ENCODE measurements around the gene CLDN14.

Gene CLDN14

DNA sequence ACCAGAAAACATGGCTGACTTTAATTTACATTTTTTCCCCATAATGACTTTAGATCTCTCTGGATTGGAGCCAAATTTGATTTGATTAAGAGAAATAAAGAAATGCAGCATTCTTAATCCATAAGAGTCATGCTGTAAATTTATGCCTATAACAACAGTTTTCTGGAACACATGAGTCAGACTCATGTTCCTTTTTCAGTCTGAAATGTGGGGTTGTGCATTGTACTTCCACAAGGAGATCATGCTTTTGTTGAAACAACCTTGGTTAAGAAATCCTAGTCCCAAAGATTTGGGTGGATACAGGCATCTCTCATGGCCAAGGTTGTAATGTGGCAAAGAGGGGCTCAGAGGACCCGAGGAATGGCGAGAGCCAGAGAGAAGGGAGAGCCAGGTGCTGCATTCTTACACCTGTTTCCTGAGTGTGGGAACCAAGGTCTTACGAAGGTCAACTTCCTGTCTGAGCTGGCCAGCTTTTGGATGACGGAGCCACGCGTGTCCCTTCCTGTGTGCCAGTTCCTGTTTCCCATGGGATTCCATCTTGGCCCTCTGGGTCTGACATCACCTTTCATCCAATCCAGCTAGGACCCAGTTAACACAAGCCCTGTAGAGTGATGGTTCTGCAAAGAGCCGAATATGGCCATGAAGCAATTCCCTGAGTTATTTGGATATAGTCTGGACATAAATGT lies 23.1 kb downstream of the CLDN14 start:
- no peaks in the 10 kb centered on the region for H3K36me3 ChIP-seq (ENCODE audit: control insufficient read depth in 1 of 2, insufficient read depth in 2 of 2, low read length in 2 of 2)
- H2AK5ac ChIP-seq (ENCODE audit: low read length), result no peak overlapping the region
- no CpG with 5 or more reads among the region's 7 CpGs for WGBS (ENCODE audit: extremely low coverage, insufficient coverage, insufficient read length)

GRCh38 chr21:36454706-36455105 lies 25.2 kb downstream of the CLDN14 start:
- Histone ChIP-seq H3K79me2 (ENCODE audit: control insufficient read depth, insufficient read depth, low read length, poor library complexity) (no peaks in the 10 kb centered on the region), H3K4me1 (ENCODE audit: control insufficient read depth in 1 of 2, insufficient read depth in 2 of 2, low read length in 2 of 2) (no peaks in the 10 kb centered on the region), H2AFZ (ENCODE audit: insufficient read depth, low read length, poor library complexity) (no peak overlapping the region), H2BK120ac (ENCODE audit: insufficient read depth, low read length, poor library complexity) (no peak overlapping the region), H3K14ac (ENCODE audit: low read length) (no peak overlapping the region), H3K4me3 (ENCODE audit: low read depth, low read length) (no peak overlapping the region), H3K27ac (ENCODE audit: low read depth, low read length) (no peak overlapping the region), H3K36me3 (ENCODE audit: control insufficient read depth in 1 of 2, insufficient read depth in 2 of 2, low read length in 2 of 2) (no peaks in the 10 kb centered on the region), H4K8ac (ENCODE audit: low read depth, low read length) (no peak overlapping the region), H3K27me3 (ENCODE audit: insufficient read depth, low read length) (no peaks in the 10 kb centered on the region), H2BK5ac (ENCODE audit: low read depth, low read length, poor library complexity) (no peak overlapping the region), H3K4ac (ENCODE audit: low read depth, low read length) (no peak overlapping the region), H3K9me3 (ENCODE audit: insufficient read depth, low read depth, low read length) (peaks cover 1% of the 10 kb centered on the region), H4K12ac (ENCODE audit: low read depth, low read length) (no peak overlapping the region), H3K4me2 (ENCODE audit: low read length) (no peak overlapping the region), H3K18ac (ENCODE audit: low read length) (no peak overlapping the region), H4K91ac (ENCODE audit: low read depth, low read length) (no peak overlapping the region), H3K79me1 (ENCODE audit: low read length) (no peaks in the 10 kb centered on the region), H2AK5ac (ENCODE audit: low read length) (no peak overlapping the region), H2BK12ac (ENCODE audit: low read length) (no peak overlapping the region), H3K23ac (ENCODE audit: low read length) (no peak overlapping the region), H3K9ac (ENCODE audit: low read length) (no peak overlapping the region)
- DNase-seq, result no peak
- no CpG with 5 or more reads among the region's 4 CpGs for WGBS (ENCODE audit: extremely low coverage, insufficient coverage, insufficient read length)

More for the DNA sequence above, 23.1 kb downstream of the CLDN14 start:
- no peak overlapping the region for H4K12ac ChIP-seq (ENCODE audit: low read depth, low read length)
- H3K23ac ChIP-seq (ENCODE audit: low read length), result no peak overlapping the region
- no peak overlapping the region for H4K8ac ChIP-seq (ENCODE audit: low read depth, low read length)
- no peaks in the 10 kb centered on the region for H3K27me3 ChIP-seq (ENCODE audit: insufficient read depth, low read length)
- H2BK5ac ChIP-seq (ENCODE audit: low read depth, low read length, poor library complexity), result no peak overlapping the region
- no peak overlapping the region for H3K4me2 ChIP-seq (ENCODE audit: low read length)
- no peak overlapping the region for H3K4ac ChIP-seq (ENCODE audit: low read depth, low read length)
- H2AFZ ChIP-seq (ENCODE audit: insufficient read depth, low read length, poor library complexity), result no peak overlapping the region
- H2BK12ac ChIP-seq (ENCODE audit: low read length), result no peak overlapping the region
- no peaks in the 10 kb centered on the region for H3K79me1 ChIP-seq (ENCODE audit: low read length)
- no peak overlapping the region for H3K4me3 ChIP-seq (ENCODE audit: low read depth, low read length)
- DNase-seq, result no peak
- no peaks in the 10 kb centered on the region for H3K4me1 ChIP-seq (ENCODE audit: control insufficient read depth in 1 of 2, insufficient read depth in 2 of 2, low read length in 2 of 2)
- no peak overlapping the region for H4K91ac ChIP-seq (ENCODE audit: low read depth, low read length)
- peaks cover 1% of the 10 kb centered on the region for H3K9me3 ChIP-seq (ENCODE audit: insufficient read depth, low read depth, low read length)
- H3K9ac ChIP-seq (ENCODE audit: low read length), result no peak overlapping the region
- no peak overlapping the region for H3K18ac ChIP-seq (ENCODE audit: low read length)
- H3K27ac ChIP-seq (ENCODE audit: low read depth, low read length), result no peak overlapping the region
- H2BK120ac ChIP-seq (ENCODE audit: insufficient read depth, low read length, poor library complexity), result no peak overlapping the region
- no peak overlapping the region for H3K14ac ChIP-seq (ENCODE audit: low read length)
- H3K79me2 ChIP-seq (ENCODE audit: control insufficient read depth, insufficient read depth, low read length, poor library complexity), result no peaks in the 10 kb centered on the region

- Histone ChIP-seq H4K12ac (ENCODE audit: low read depth, low read length) (no peak overlapping the region), H3K4me1 (ENCODE audit: control insufficient read depth in 1 of 2, insufficient read depth in 2 of 2, low read length in 2 of 2) (no peaks in the 10 kb centered on the region)
- WGBS (ENCODE audit: extremely low coverage, insufficient coverage, insufficient read length), result no CpG with 5 or more reads among the region's 4 CpGs
These were observed 25.8 kb downstream of the CLDN14 start for GRCh38 chr21:36454093-36454531.

GRCh38 chr21:36452281-36452825 lies 27.6 kb downstream of the CLDN14 start:
- Histone ChIP-seq H4K91ac (ENCODE audit: low read depth, low read length) (no peak overlapping the region), H3K9ac (ENCODE audit: low read length) (no peak overlapping the region), H3K4ac (ENCODE audit: low read depth, low read length) (no peak overlapping the region), H3K23ac (ENCODE audit: low read length) (no peak overlapping the region), H3K27me3 (ENCODE audit: insufficient read depth, low read length) (no peaks in the 10 kb centered on the region), H3K4me3 (ENCODE audit: low read depth, low read length) (no peak overlapping the region), H2BK12ac (ENCODE audit: low read length) (no peak overlapping the region), H3K36me3 (ENCODE audit: control insufficient read depth in 1 of 2, insufficient read depth in 2 of 2, low read length in 2 of 2) (no peaks in the 10 kb centered on the region), H4K12ac (ENCODE audit: low read depth, low read length) (no peak overlapping the region), H2AFZ (ENCODE audit: insufficient read depth, low read length, poor library complexity) (no peak overlapping the region), H2BK120ac (ENCODE audit: insufficient read depth, low read length, poor library complexity) (no peak overlapping the region), H3K18ac (ENCODE audit: low read length) (no peak overlapping the region), H3K79me2 (ENCODE audit: control insufficient read depth, insufficient read depth, low read length, poor library complexity) (no peaks in the 10 kb centered on the region), H3K14ac (ENCODE audit: low read length) (no peak overlapping the region), H2BK5ac (ENCODE audit: low read depth, low read length, poor library complexity) (no peak overlapping the region), H4K8ac (ENCODE audit: low read depth, low read length) (no peak overlapping the region), H3K4me1 (ENCODE audit: control insufficient read depth in 1 of 2, insufficient read depth in 2 of 2, low read length in 2 of 2) (no peaks in the 10 kb centered on the region), H3K27ac (ENCODE audit: low read depth, low read length) (no peak overlapping the region), H3K4me2 (ENCODE audit: low read length) (no peak overlapping the region), H2AK5ac (ENCODE audit: low read length) (no peak overlapping the region), H3K79me1 (ENCODE audit: low read length) (no peaks in the 10 kb centered on the region), H3K9me3 (ENCODE audit: insufficient read depth, low read depth, low read length) (peaks cover 1% of the 10 kb centered on the region)
- no peak for DNase-seq
- no CpG with 5 or more reads among the region's 6 CpGs for WGBS (ENCODE audit: extremely low coverage, insufficient coverage, insufficient read length)

More at GRCh38 chr21:36454093-36454531, 25.8 kb downstream of the CLDN14 start:
- H2BK12ac ChIP-seq (ENCODE audit: low read length), result no peak overlapping the region
- H2BK5ac ChIP-seq (ENCODE audit: low read depth, low read length, poor library complexity), result no peak overlapping the region
- H3K23ac ChIP-seq (ENCODE audit: low read length), result no peak overlapping the region
- H2AFZ ChIP-seq (ENCODE audit: insufficient read depth, low read length, poor library complexity), result no peak overlapping the region
- H2BK120ac ChIP-seq (ENCODE audit: insufficient read depth, low read length, poor library complexity), result no peak overlapping the region
- no peak overlapping the region for H3K27ac ChIP-seq (ENCODE audit: low read depth, low read length)
- DNase-seq, result no peak
- H3K36me3 ChIP-seq (ENCODE audit: control insufficient read depth in 1 of 2, insufficient read depth in 2 of 2, low read length in 2 of 2), result no peaks in the 10 kb centered on the region
- H2AK5ac ChIP-seq (ENCODE audit: low read length), result no peak overlapping the region
- H3K4me3 ChIP-seq (ENCODE audit: low read depth, low read length), result no peak overlapping the region
- no peak overlapping the region for H4K8ac ChIP-seq (ENCODE audit: low read depth, low read length)
- H4K91ac ChIP-seq (ENCODE audit: low read depth, low read length), result no peak overlapping the region
- H3K4ac ChIP-seq (ENCODE audit: low read depth, low read length), result no peak overlapping the region
- no peaks in the 10 kb centered on the region for H3K79me2 ChIP-seq (ENCODE audit: control insufficient read depth, insufficient read depth, low read length, poor library complexity)
- H3K4me2 ChIP-seq (ENCODE audit: low read length), result no peak overlapping the region
- H3K14ac ChIP-seq (ENCODE audit: low read length), result no peak overlapping the region
- no peaks in the 10 kb centered on the region for H3K79me1 ChIP-seq (ENCODE audit: low read length)
- H3K9ac ChIP-seq (ENCODE audit: low read length), result no peak overlapping the region
- H3K18ac ChIP-seq (ENCODE audit: low read length), result no peak overlapping the region
- no peaks in the 10 kb centered on the region for H3K27me3 ChIP-seq (ENCODE audit: insufficient read depth, low read length)
- H3K9me3 ChIP-seq (ENCODE audit: insufficient read depth, low read depth, low read length), result peaks cover 1% of the 10 kb centered on the region
